ENCODE data around the gene SRGAP3.

The SRGAP3 gene

GRCh38 chr3:9104121-9104520 is 145.3 kb downstream of the SRGAP3 start:
- no peak for ATAC-seq
- TF ChIP-seq ZNF70 (CRISPR knock-in tag; IDR thresholded peaks at IDR 0.05) (no peak), ARNTL (CRISPR knock-in tag; IDR thresholded peaks at IDR 0.05; ENCODE audit: borderline replicate concordance, low read depth) (no peak), TOX (CRISPR knock-in tag; IDR thresholded peaks at IDR 0.05; ENCODE audit: borderline replicate concordance) (no peak), ISL1 (CRISPR knock-in tag; IDR thresholded peaks at IDR 0.05) (no peak), PPARA (CRISPR knock-in tag; IDR thresholded peaks at IDR 0.05; ENCODE audit: borderline replicate concordance) (no peak), BACH2 (CRISPR knock-in tag; IDR thresholded peaks at IDR 0.05; ENCODE audit: borderline replicate concordance) (no peak), GLIS3 (CRISPR knock-in tag; IDR thresholded peaks at IDR 0.05) (no peak), RARB (CRISPR knock-in tag; IDR thresholded peaks at IDR 0.05) (no peak), ZNF565 (CRISPR knock-in tag; conservative IDR thresholded peaks at IDR 0.05; ENCODE audit: low read depth) (no peak), OSR1 (CRISPR knock-in tag; IDR thresholded peaks at IDR 0.05) (no peak), POU6F1 (CRISPR knock-in tag; IDR thresholded peaks at IDR 0.05; ENCODE audit: borderline replicate concordance, low read depth) (no peak), ZNF8 (CRISPR knock-in tag; IDR thresholded peaks at IDR 0.05) (no peak), ZC3H10 (CRISPR knock-in tag; IDR thresholded peaks at IDR 0.05) (no peak), ZFP30 (CRISPR knock-in tag; IDR thresholded peaks at IDR 0.05) (no peak)

GRCh38 chr3:9102240-9102981 is 147.0 kb downstream of the SRGAP3 start:
- TF ChIP-seq ZFP30 (CRISPR knock-in tag; IDR thresholded peaks at IDR 0.05) (no peak), ZNF70 (CRISPR knock-in tag; IDR thresholded peaks at IDR 0.05) (no peak), ZNF8 (CRISPR knock-in tag; IDR thresholded peaks at IDR 0.05) (no peak), ESRRG (CRISPR knock-in tag; IDR thresholded peaks at IDR 0.05) (no peak), SNAI2 (CRISPR knock-in tag; IDR thresholded peaks at IDR 0.05) (no peak), ZC3H10 (CRISPR knock-in tag; IDR thresholded peaks at IDR 0.05) (no peak), ZNF565 (CRISPR knock-in tag; conservative IDR thresholded peaks at IDR 0.05; ENCODE audit: low read depth) (no peak), POU6F1 (CRISPR knock-in tag; IDR thresholded peaks at IDR 0.05; ENCODE audit: borderline replicate concordance, low read depth) (no peak), TOX (CRISPR knock-in tag; IDR thresholded peaks at IDR 0.05; ENCODE audit: borderline replicate concordance) (no peak), PATZ1 (CRISPR knock-in tag; IDR thresholded peaks at IDR 0.05; ENCODE audit: borderline replicate concordance) (no peak), GLIS3 (CRISPR knock-in tag; IDR thresholded peaks at IDR 0.05) (no peak), OSR1 (CRISPR knock-in tag; IDR thresholded peaks at IDR 0.05) (no peak), TCF4 (CRISPR knock-in tag; IDR thresholded peaks at IDR 0.05; ENCODE audit: borderline replicate concordance) (no peak)
- no peak for ATAC-seq

- no peak for ATAC-seq
- TF ChIP-seq TSHZ2 (CRISPR knock-in tag; IDR thresholded peaks at IDR 0.05), result no peak
- TF ChIP-seq TOX (CRISPR knock-in tag; IDR thresholded peaks at IDR 0.05; ENCODE audit: borderline replicate concordance), result no peak
- TF ChIP-seq SNAI2 (CRISPR knock-in tag; IDR thresholded peaks at IDR 0.05), result no peak
- TF ChIP-seq CSDC2 (CRISPR knock-in tag; IDR thresholded peaks at IDR 0.05), result no peak
- no peak for TF ChIP-seq ZFP3 (CRISPR knock-in tag; IDR thresholded peaks at IDR 0.05)
Observed at GRCh38 chr3:9101286-9101685, 148.2 kb downstream of the SRGAP3 start.
